Measurements from ENCODE around the gene ACP4.
A peak's percentile ranks its signal among the peaks of the same experiment; 100 is the strongest.

The ACP4 gene

DNA sequence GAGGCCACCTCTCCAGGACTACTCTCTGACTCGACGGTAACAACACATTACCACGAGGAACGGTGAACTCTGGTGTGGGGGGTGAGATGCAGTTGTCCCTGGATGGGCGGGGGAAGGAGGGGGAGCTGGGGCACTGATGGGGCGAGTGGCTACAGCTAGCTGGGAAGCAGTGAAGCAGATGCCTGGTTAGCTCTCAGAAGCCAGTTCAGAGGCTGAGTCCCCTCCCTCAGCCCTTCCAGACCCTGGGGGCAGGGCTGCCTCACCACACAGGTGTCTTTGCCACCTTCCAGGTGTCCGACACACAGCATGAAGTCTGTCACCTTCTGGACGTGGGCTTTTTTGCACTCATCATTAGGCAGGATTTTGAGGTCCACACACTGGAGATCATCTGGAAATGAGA is 29.4 kb downstream of the ACP4 start:
- TF ChIP-seq, protein P1, sequence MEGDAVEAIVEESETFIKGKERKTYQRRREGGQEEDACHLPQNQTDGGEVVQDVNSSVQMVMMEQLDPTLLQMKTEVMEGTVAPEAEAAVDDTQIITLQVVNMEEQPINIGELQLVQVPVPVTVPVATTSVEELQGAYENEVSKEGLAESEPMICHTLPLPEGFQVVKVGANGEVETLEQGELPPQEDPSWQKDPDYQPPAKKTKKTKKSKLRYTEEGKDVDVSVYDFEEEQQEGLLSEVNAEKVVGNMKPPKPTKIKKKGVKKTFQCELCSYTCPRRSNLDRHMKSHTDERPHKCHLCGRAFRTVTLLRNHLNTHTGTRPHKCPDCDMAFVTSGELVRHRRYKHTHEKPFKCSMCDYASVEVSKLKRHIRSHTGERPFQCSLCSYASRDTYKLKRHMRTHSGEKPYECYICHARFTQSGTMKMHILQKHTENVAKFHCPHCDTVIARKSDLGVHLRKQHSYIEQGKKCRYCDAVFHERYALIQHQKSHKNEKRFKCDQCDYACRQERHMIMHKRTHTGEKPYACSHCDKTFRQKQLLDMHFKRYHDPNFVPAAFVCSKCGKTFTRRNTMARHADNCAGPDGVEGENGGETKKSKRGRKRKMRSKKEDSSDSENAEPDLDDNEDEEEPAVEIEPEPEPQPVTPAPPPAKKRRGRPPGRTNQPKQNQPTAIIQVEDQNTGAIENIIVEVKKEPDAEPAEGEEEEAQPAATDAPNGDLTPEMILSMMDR (IDR thresholded peaks at IDR 0.05; ENCODE audit: extremely low read depth, missing control alignments) = no peak
- DNase-seq (ENCODE audit: low spot score) = no peak

DNA sequence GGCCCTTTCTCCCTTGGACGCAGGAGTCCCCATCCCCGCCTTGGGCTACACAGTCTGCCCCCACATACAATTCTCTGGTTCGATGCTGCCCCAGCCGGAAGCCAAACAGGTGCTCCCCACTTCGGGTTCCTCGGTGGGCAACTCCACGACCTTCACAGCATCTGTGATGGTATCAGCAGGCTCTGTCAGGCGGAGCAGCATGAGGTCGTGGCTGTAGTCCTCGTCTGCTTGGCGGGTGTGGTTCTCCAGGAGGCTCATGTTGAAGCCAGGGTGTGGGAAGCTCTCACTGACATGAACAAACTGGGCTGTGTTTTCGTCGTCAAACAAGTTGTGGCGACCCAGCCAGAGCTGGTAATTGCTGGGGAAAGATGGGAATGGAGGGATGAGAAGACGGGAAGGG is 29.9 kb downstream of the ACP4 start:
- TF ChIP-seq, protein P1 (IDR thresholded peaks at IDR 0.05; ENCODE audit: extremely low read depth, missing control alignments) = no peak
- no peak for DNase-seq (ENCODE audit: low spot score)

DNA sequence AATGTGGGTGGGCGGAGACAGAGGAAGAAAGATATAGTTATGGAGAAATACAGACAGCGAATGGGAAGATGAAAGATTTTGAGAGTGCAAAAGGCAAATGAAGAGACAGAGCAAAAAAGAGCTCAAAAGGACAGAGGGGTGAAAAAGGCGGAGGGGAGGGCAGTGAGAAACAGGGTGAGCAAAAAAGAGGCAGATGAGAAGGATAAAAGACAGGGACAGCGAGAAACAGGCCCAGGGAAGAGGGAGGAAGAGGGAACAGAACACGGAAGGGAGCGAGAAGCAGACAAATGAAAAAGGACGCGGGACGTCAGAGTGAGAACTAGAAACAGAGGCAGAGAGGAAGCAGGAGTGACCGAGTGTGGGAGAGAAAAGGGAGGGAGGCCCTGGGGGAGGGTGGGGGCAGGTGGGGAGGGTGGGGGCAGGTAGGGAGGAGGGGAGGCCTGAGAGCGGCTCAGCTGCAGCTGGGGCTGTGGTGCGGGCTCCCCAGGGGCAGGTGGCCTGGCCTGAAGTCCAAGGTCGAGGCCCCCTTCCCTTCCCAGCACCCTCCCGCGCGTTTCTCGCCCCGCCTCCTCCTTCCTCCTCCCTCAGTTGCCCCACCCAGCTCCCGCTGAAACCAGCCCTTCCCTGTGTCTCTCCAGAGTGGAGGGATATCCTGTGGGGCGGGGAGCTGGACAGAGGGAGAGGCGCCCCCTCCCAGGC is 30.5 kb downstream of the ACP4 start:
- TF ChIP-seq, protein P1 (IDR thresholded peaks at IDR 0.05; ENCODE audit: extremely low read depth, missing control alignments) = no peak
- DNase-seq (ENCODE audit: low spot score) = peak; percentile 78

DNA sequence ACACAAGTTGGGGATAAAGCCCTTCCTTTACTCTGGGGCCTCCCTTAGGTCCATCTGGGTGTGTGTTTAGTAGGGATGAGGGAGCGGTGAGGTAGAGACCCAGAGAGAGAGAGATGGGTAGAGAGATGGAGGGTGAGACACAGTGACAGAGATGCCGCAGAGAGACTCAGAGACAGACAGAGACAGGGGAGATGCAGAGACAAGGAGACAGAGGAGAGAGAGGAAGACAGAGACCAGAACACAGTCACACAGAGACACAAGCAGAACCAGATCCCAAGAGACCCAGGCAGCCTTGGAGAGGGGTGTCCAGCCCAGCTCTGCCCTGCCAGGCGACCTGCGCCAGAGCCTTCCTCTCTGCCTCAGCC is 31.0 kb downstream of the ACP4 start:
- TF ChIP-seq, protein P1 (IDR thresholded peaks at IDR 0.05; ENCODE audit: extremely low read depth, missing control alignments) = no peak
- DNase-seq (ENCODE audit: low spot score) = no peak

DNA sequence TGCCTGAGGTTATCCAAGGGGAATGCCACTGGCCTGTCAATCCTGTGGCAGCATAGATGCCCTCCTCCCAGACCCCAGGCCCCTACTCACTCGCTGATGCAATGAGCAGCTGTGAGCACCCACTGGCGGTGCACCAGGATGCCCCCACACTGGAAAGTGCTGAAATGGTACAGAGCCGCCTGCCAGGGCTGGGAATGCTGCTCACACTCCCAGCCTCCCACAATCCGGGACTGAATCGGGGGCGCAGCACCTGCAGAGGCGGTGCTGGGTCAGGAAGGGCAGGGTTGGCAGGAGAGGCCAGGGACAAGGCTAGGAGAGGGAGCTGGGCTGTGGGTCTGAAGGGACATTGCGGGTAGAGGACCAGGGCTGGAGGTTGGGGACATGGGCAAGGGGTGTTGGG is 31.4 kb downstream of the ACP4 start:
- no peak for DNase-seq (ENCODE audit: low spot score)
- TF ChIP-seq, protein P1 (IDR thresholded peaks at IDR 0.05; ENCODE audit: extremely low read depth, missing control alignments) = no peak

DNA sequence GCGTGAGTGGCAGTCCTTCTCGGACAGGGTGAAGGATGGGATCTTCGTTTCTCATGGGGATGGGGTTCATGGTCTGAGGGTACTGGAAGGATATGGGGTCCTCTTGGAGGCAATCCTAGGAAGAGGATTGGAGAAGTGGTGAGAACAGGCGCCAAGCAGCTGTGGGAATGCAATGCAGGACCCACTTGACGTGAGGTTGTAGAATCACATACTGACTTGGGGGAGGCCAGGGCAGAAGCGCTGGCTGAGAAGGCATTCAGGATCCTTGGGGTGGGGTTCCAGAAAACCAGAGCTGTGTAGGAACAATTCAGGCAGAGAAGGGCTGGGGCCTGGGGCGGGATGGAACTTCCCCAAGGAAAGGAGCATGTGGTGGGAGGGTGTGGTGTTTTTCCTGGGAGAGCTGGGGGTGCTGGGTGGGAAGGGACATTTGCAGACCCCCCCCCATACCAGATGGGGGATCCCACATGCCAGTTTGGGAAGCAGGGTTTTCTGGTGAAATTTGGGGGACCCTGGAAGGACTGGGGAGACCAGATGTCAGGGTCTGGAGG is 32.5 kb downstream of the ACP4 start:
- no peak for DNase-seq (ENCODE audit: low spot score)
- TF ChIP-seq, protein P1 (IDR thresholded peaks at IDR 0.05; ENCODE audit: extremely low read depth, missing control alignments) = no peak

DNA sequence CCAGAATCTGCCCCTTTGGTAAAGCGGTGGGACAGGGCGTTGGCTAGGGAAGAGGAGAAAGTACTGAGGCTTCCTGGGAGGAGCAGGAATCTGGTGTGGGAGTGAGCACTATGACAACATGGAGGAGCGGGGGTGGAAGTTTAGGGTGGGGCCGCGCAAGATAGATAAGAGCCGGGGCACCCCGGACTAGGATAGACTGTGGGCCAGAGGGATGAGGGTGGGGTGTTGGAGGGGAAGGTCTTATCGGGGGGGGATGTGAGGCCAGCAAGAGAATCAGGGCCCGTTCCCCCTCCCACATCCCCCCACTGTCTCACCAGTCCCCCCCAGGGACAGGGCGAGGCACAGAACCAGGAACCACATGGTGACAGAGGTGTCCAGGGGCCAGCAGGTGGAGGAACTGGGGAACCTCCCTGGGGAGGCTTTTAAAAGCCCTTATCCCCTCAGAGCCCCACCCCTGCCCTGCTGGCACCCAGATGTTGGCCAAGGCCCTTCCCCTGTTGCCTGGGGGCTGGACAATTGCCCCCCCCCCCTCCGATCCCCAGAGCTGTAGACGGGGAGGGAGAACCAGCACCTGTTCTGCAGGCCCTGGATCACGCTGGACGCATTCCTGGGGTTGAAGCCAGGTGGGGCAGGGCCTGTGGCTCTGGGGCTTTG is 33.3 kb downstream of the ACP4 start, which contains the start of gene KLK1:
KLK1 (minus strand) TSS at position 399 of the 654 bp plus-strand sequence; CDS start at position 360, 39 bp downstream.
- DNase-seq (ENCODE audit: low spot score) = no peak
- TF ChIP-seq, protein P1 (IDR thresholded peaks at IDR 0.05; ENCODE audit: extremely low read depth, missing control alignments) = no peak
